K562 (cell line): ENCODE results near the gene SLC23A2. TPM values are rescaled to one million over a fixed set of nuclear protein-coding genes. Genes with fewer than 3 reads are reported as not detected.

Source experiments
- ATAC-seq: fragments of 200-7000 bp; cut with Tn5 transposase; 3 replicates; pipeline ENCODE4 v1.9.1; 2020; ENCODE audit warnings: moderate library complexity
- BruUV-seq: library from RNA; stranded (reverse); fragments of 400-500 nt; replicated peaks from 2 replicates; lab custom pipeline; 2021; lab: Mats Ljungman, UMichigan
- CTCF ChIA-PET: fragments of 300-600 bp; formaldehyde crosslinking; extraction: SDS; loops from one replicate; lab custom pipeline; 2021; ENCODE audit warnings: low intra/inter-chr PET ratio; lab: Yijun Ruan, JAX
- POLR2A ChIA-PET: fragments of 300-600, 350-650 bp; sonication (Branson Sonifier 250); formaldehyde crosslinking; extraction: SDS; loops from one replicate; lab custom pipeline; 2021; ENCODE audit warnings: antibody characterized with exemption, inconsistent platforms; lab: Yijun Ruan, JAX
- DNase-seq, 4 experiments: peaks; one replicate each; pipeline versions ENCODE4 v3.0.0 to v3.0.0-alpha.2; 2011 to 2018; ENCODE audit warnings: low spot score in 3 of 4, mixed read lengths in 3 of 4; ENCODE audit errors: extremely low read depth in 1 of 4
- FAIRE-seq: peaks from 2 replicates; lab custom pipeline; 2011; peaks lifted over from hg19 to GRCh38; lab: Jason Lieb, UNC
- H2AFZ ChIP-seq: 2 replicates; pipeline ENCODE4 v1.6.0; 2011; ENCODE audit warnings: low read depth, low read length, control low read depth, inconsistent platforms
- H3K27ac ChIP-seq: fragments of 200-600 bp; 3 replicates; pipeline ENCODE4 v1.8.0; 2011; ENCODE audit warnings: low read depth, mild to moderate bottlenecking, control low read depth, inconsistent platforms, low read length, moderate library complexity, mixed read lengths; ENCODE audit errors: extremely low read depth
- H3K27me3 ChIP-seq, 2 experiments: fragments of 300-600 bp in 1 of 2; 2 replicates in 1 of 2; 3 replicates in 1 of 2; pipeline versions ENCODE4 v1.6.0 to v1.8.0; 2011; ENCODE audit warnings: inconsistent platforms in 2 of 2, low read length in 2 of 2, mild to moderate bottlenecking in 1 of 2, mixed read lengths in 1 of 2, moderate library complexity in 1 of 2; ENCODE audit not compliant: control insufficient read depth in 2 of 2, insufficient read depth in 2 of 2
- H3K36me3 ChIP-seq: fragments of 300-600 bp; 3 replicates; pipeline ENCODE4 v1.8.0; 2011; ENCODE audit warnings: mild to moderate bottlenecking, low read length, inconsistent platforms; ENCODE audit not compliant: control insufficient read depth, insufficient read depth
- H3K4me1 ChIP-seq, 2 experiments: fragments of 200-600 bp in 1 of 2; replicated peaks in 1 of 2; 2 replicates in 1 of 2; 3 replicates in 1 of 2; pipeline versions ENCODE4 v1.5.1 to v1.8.0; 2011; ENCODE audit warnings: inconsistent platforms in 2 of 2, low read length in 2 of 2, mild to moderate bottlenecking in 1 of 2, mixed read lengths in 1 of 2, moderate library complexity in 1 of 2; ENCODE audit not compliant: control insufficient read depth in 2 of 2, insufficient read depth in 2 of 2
- H3K4me2 ChIP-seq: 2 replicates; pipeline ENCODE4 v1.6.1; 2011; ENCODE audit warnings: low read length, control low read depth, inconsistent platforms, mixed read lengths; ENCODE audit not compliant: insufficient read depth
- H3K4me3 ChIP-seq: fragments of 200-600 bp; sonication (generic), shearing (Covaris generic); 2 replicates; pipeline ENCODE4 v1.5.1; 2016; ENCODE audit warnings: control low read depth, inconsistent platforms
- H3K79me2 ChIP-seq: fragments of 200-600 bp; 3 replicates; pipeline ENCODE4 v1.8.0; 2011; ENCODE audit warnings: low read length, inconsistent platforms; ENCODE audit not compliant: control insufficient read depth, insufficient read depth
- H3K9ac ChIP-seq, 2 experiments: 2 replicates each; pipeline versions ENCODE4 v1.6.0 to v1.6.1; 2011; ENCODE audit warnings: low read depth in 2 of 2, low read length in 2 of 2, control low read depth in 1 of 2, inconsistent platforms in 1 of 2, mild to moderate bottlenecking in 1 of 2, mixed read lengths in 1 of 2; ENCODE audit not compliant: insufficient read depth in 1 of 2
- H3K9me1 ChIP-seq: one replicate; pipeline ENCODE4 v1.6.0; 2011; ENCODE audit warnings: inconsistent platforms, mild to moderate bottlenecking, low read length, moderate library complexity; ENCODE audit not compliant: control insufficient read depth, insufficient read depth
- H3K9me3 ChIP-seq: replicated peaks from 2 replicates; pipeline ENCODE4 v1.5.1; 2011; ENCODE audit warnings: low read depth, low read length, inconsistent platforms; ENCODE audit not compliant: control insufficient read depth, insufficient read depth
- H4K20me1 ChIP-seq: replicated peaks from 2 replicates; pipeline ENCODE4 v1.6.1; 2011; ENCODE audit warnings: low read length, inconsistent platforms, mixed read lengths; ENCODE audit not compliant: control insufficient read depth, insufficient read depth
- CBX3 ChIP-seq, 2 experiments: IDR thresholded peaks; 1 replicate in 1 of 2; 2 replicates in 1 of 2; pipeline ENCODE4 v1.6.1; 2012; ENCODE audit warnings: inconsistent platforms in 2 of 2, low read length in 2 of 2, borderline replicate concordance in 1 of 2, control low read depth in 1 of 2
- CBX8 ChIP-seq: fragments of 200-600 bp; sonication (generic); IDR thresholded peaks from 2 replicates; pipeline ENCODE4 v1.6.1; 2012; ENCODE audit warnings: borderline replicate concordance, mixed run types, low read depth, mild to moderate bottlenecking, moderate library complexity, mixed read lengths, low read length, control low read depth, inconsistent platforms; ENCODE audit not compliant: poor library complexity, severe bottlenecking; ENCODE audit errors: extremely low read depth
- GTF2A2 ChIP-seq: IDR thresholded peaks from 2 replicates; pipeline ENCODE4 v1.6.1; 2016; ENCODE audit warnings: mild to moderate bottlenecking, missing genetic modification characterization, missing compliant biosample characterization
- MCM2 ChIP-seq: fragments of 450-650 bp; IDR thresholded peaks from 2 replicates; pipeline ENCODE4 v1.6.1; 2017; ENCODE audit warnings: low read depth, mild to moderate bottlenecking
- NR1H2 ChIP-seq: sonication (generic); formaldehyde crosslinking; IDR thresholded peaks from 2 replicates; pipeline ENCODE4 v1.4.0; 2020; ENCODE audit warnings: mild to moderate bottlenecking, missing genetic modification reagents
- RBM14 ChIP-seq: fragments of 200-400 bp; formaldehyde crosslinking; IDR thresholded peaks from 2 replicates; pipeline ENCODE4 v1.6.1; 2018; ENCODE audit warnings: low read depth, mild to moderate bottlenecking, low read length, moderate library complexity, borderline replicate concordance; ENCODE audit not compliant: insufficient read depth
- TBP ChIP-seq: optimal IDR thresholded peaks from 2 replicates; pipeline ENCODE3; 2011; ENCODE audit warnings: low read depth, low read length, improper control_type of control experiment
- TSC22D4 ChIP-seq: fragments of 450-650 bp; IDR thresholded peaks from 2 replicates; pipeline ENCODE4 v1.6.1; 2016; ENCODE audit warnings: missing genetic modification characterization, missing biosample characterization, control low read depth
- ZKSCAN8 ChIP-seq: fragments of 200-800 bp; sonication (Bioruptor generic); IDR thresholded peaks from 2 replicates; pipeline ENCODE4 v1.6.1; 2016; ENCODE audit warnings: missing genetic modification characterization, missing compliant biosample characterization
- ZNF324 ChIP-seq: fragments of 250-450 bp; sonication (Bioruptor Pico); IDR thresholded peaks from 2 replicates; pipeline ENCODE4 v1.4.0; 2020; ENCODE audit warnings: mild to moderate bottlenecking
- ZNF444 ChIP-seq: fragments of 250-450 bp; sonication (Bioruptor Pico); IDR thresholded peaks from 2 replicates; pipeline ENCODE4 v1.4.0; 2020; ENCODE audit warnings: mild to moderate bottlenecking, moderate library complexity
- ZNF668 ChIP-seq: fragments of 250-450 bp; sonication (Bioruptor Pico); IDR thresholded peaks from 2 replicates; pipeline ENCODE4 v1.8.0; 2022; ENCODE audit warnings: mild to moderate bottlenecking, inconsistent platforms
- ZNF707 ChIP-seq: fragments of 250-450 bp; sonication (Bioruptor Pico); conservative IDR thresholded peaks from 2 replicates; pipeline ENCODE4 v1.8.0; 2022; ENCODE audit warnings: inconsistent platforms, mild to moderate bottlenecking, moderate library complexity
- ZNF764 ChIP-seq: fragments of 250-450 bp; sonication (Bioruptor Pico); IDR thresholded peaks from 2 replicates; pipeline ENCODE4 v1.4.0; 2020; ENCODE audit warnings: low read depth, mild to moderate bottlenecking, moderate library complexity
- WGBS: fragments of 100-300 bp; shearing (Covaris generic); methylation state at CpG from one replicate; pipeline ENCODE4 v1.1.6; 2016; ENCODE audit warnings: low coverage, mixed read lengths; ENCODE audit not compliant: insufficient coverage; ENCODE audit errors: missing lambda C conversion rate; 5-methylcytosine and 5-hydroxymethylcytosine counted together
- in situ Hi-C: fragments of 300-500 bp; cut with MboI; formaldehyde crosslinking; loops from 4 replicates; pipeline ENCODE4 v1.15.0; 2018; ENCODE audit warnings: inconsistent platforms, mixed read lengths
- intact Hi-C: fragments of 100-400 bp; cut with micrococcal nuclease; formaldehyde crosslinking; loops from 2 replicates; pipeline ENCODE4 v1.14.2; 2022
- polyA plus RNA-seq, 8 experiments: library from polyadenylated mRNA; depleted of rRNA in 4 of 8; stranded (reverse) in 5 of 8; unstranded in 3 of 8; fragments of >200 nt; fragmentation: Nextera tagmentation in 2 of 8; fragmentation: Illumina TruSeq in 1 of 8; extraction: Ambion mirVana in 2 of 8; extraction: Trizol in 1 of 8; gene quantifications; 2 replicates each; pipeline versions ENCODE4 v1.2.1 to v1.2.3, GENCODE V29; 2011 to 2014; ENCODE audit warnings: inconsistent platforms in 1 of 8, missing spikeins in 1 of 8
- total RNA-seq, 7 experiments: library from RNA; depleted of rRNA in 6 of 7; stranded (reverse); fragments of >200 nt in 6 of 7; fragmentation: Illumina TruSeq in 2 of 7; extraction: Trizol in 2 of 7; gene quantifications; 2 replicates each; pipeline versions ENCODE4 v1.2.1 to v1.2.3, GENCODE V29; 2011 to 2021; ENCODE audit warnings: low replicate concordance in 1 of 7
- TF ChIP-seq, protein P1 (sequence below): sonication (generic); formaldehyde crosslinking; IDR thresholded peaks from 2 replicates; pipeline ENCODE4 v1.8.0; 2022; ENCODE audit warnings: mild to moderate bottlenecking, missing genetic modification reagents
- TF ChIP-seq, protein P2 (sequence below), 2 experiments: fragments of 450-650 bp in 1 of 2; IDR thresholded peaks; 2 replicates each; pipeline ENCODE4 v1.6.1; 2011 to 2017; ENCODE audit warnings: low read depth in 2 of 2, antibody characterized with exemption in 1 of 2, borderline replicate concordance in 1 of 2, low read length in 1 of 2, mild to moderate bottlenecking in 1 of 2, mixed read lengths in 1 of 2; ENCODE audit not compliant: control insufficient read depth in 1 of 2

Gene SLC23A2
- total and polyA plus RNA-seq, 9 of the 15 experiments (the other 6 are each of a cell fraction or from before 2014, with no cell fraction given), result 0.39 to 6.7 (median 3.2) TPM

DNA sequence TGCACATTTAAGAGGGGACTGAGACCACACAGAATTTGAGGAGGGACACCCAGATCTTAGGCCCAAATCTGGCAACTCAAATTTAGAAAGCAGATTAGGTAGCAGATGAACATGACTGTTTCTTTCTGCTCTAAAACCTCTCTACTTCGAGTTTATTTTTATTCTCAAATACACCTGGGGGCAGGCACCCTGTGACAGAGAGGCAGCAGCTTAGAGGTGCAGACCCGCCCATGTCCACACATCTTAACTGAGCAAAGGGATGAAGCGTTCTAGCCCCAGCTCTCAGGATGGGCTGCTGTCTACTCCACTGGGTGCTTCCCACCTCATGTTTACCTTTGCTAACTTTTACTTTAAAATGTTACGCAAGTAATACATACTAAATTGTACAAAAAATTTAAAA is 125.0 kb downstream of the SLC23A2 start:
- in situ Hi-C loops, result no loop called here
- no peak overlapping the region for H3K4me2 ChIP-seq
- WGBS, result 53% methylated on average over 4 of the region's 4 CpGs
- H3K79me2 ChIP-seq, result no peaks in the 10 kb centered on the region
- no peaks in the 10 kb centered on the region for H3K9me3 ChIP-seq
- no peak overlapping the region for H3K9ac ChIP-seq
- intact Hi-C loops, result no loop called here
- no peak overlapping the region for H3K27ac ChIP-seq
- no peak for DNase-seq
- ChIA-PET CTCF (no interaction called here), POLR2A (interaction anchor here (1.3 kb wide), 1 partner anchor 12 kb away, joined by 3 read pairs; no protein-coding TSS in a partner anchor)
- no peaks in the 10 kb centered on the region for H3K9me1 ChIP-seq
- no TSS peak for BruUV-seq
- H3K4me1 ChIP-seq, result no peaks in the 10 kb centered on the region
- H3K36me3 ChIP-seq, result peaks cover 5% of the 10 kb centered on the region; the same call in 1 of the 3 replicates
- no peak for FAIRE-seq
- H3K27me3 ChIP-seq, result no peaks in the 10 kb centered on the region
- TF ChIP-seq NR1H2 (CRISPR knock-in tag) (no peak), ZNF668 (no peak), CBX3 (IDR thresholded peaks at IDR 0.05; ENCODE audit: borderline replicate concordance in 1 of 2, low read length in 2 of 2) (no peak), MCM2 (no peak), TSC22D4 (no peak), ZKSCAN8 (no peak), GTF2A2 (tag) (no peak), ZNF707 (CRISPR knock-in tag) (no peak), ZNF444 (CRISPR knock-in tag) (no peak), ZNF324 (no peak), CBX8 (no peak), RBM14 (no peak), TBP (no peak), ZNF764 (no peak)
- TF ChIP-seq, protein P1, sequence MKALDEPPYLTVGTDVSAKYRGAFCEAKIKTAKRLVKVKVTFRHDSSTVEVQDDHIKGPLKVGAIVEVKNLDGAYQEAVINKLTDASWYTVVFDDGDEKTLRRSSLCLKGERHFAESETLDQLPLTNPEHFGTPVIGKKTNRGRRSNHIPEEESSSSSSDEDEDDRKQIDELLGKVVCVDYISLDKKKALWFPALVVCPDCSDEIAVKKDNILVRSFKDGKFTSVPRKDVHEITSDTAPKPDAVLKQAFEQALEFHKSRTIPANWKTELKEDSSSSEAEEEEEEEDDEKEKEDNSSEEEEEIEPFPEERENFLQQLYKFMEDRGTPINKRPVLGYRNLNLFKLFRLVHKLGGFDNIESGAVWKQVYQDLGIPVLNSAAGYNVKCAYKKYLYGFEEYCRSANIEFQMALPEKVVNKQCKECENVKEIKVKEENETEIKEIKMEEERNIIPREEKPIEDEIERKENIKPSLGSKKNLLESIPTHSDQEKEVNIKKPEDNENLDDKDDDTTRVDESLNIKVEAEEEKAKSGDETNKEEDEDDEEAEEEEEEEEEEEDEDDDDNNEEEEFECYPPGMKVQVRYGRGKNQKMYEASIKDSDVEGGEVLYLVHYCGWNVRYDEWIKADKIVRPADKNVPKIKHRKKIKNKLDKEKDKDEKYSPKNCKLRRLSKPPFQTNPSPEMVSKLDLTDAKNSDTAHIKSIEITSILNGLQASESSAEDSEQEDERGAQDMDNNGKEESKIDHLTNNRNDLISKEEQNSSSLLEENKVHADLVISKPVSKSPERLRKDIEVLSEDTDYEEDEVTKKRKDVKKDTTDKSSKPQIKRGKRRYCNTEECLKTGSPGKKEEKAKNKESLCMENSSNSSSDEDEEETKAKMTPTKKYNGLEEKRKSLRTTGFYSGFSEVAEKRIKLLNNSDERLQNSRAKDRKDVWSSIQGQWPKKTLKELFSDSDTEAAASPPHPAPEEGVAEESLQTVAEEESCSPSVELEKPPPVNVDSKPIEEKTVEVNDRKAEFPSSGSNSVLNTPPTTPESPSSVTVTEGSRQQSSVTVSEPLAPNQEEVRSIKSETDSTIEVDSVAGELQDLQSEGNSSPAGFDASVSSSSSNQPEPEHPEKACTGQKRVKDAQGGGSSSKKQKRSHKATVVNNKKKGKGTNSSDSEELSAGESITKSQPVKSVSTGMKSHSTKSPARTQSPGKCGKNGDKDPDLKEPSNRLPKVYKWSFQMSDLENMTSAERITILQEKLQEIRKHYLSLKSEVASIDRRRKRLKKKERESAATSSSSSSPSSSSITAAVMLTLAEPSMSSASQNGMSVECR (CRISPR knock-in tag), result no peak
- TF ChIP-seq, protein P2, sequence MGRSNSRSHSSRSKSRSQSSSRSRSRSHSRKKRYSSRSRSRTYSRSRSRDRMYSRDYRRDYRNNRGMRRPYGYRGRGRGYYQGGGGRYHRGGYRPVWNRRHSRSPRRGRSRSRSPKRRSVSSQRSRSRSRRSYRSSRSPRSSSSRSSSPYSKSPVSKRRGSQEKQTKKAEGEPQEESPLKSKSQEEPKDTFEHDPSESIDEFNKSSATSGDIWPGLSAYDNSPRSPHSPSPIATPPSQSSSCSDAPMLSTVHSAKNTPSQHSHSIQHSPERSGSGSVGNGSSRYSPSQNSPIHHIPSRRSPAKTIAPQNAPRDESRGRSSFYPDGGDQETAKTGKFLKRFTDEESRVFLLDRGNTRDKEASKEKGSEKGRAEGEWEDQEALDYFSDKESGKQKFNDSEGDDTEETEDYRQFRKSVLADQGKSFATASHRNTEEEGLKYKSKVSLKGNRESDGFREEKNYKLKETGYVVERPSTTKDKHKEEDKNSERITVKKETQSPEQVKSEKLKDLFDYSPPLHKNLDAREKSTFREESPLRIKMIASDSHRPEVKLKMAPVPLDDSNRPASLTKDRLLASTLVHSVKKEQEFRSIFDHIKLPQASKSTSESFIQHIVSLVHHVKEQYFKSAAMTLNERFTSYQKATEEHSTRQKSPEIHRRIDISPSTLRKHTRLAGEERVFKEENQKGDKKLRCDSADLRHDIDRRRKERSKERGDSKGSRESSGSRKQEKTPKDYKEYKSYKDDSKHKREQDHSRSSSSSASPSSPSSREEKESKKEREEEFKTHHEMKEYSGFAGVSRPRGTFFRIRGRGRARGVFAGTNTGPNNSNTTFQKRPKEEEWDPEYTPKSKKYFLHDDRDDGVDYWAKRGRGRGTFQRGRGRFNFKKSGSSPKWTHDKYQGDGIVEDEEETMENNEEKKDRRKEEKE (IDR thresholded peaks at IDR 0.05; ENCODE audit: borderline replicate concordance in 1 of 2, control insufficient read depth in 1 of 2, low read depth in 2 of 2, low read length in 1 of 2), result no peak
- TF ChIP-seq, all 486 proteins: peak for 0
- no peak for ATAC-seq
- Histone ChIP-seq H3K4me3 (no peak overlapping the region), H2AFZ (no peak overlapping the region), H4K20me1 (no peaks in the 10 kb centered on the region)
